ENCODE results near the gene JMJD1C.

GRCh38 chr10:63313066-63313717 is 152.6 kb downstream of the JMJD1C start:
- TF ChIP-seq CTCF (IDR thresholded peaks at IDR 0.05) (no peak), POLR2A (IDR thresholded peaks at IDR 0.05) (no peak)
